GM23248 (cell line): ENCODE results near the gene GHR.

Source experiments
- EZH2 ChIP-seq: fragments of 200-600 bp; sonication (generic); IDR thresholded peaks from 2 replicates; pipeline ENCODE4 v1.6.1; 2018; ENCODE audit warnings: antibody characterized with exemption, mild to moderate bottlenecking; ENCODE audit not compliant: insufficient read depth, poor library complexity, severe bottlenecking
- EZH2phosphoT487 ChIP-seq: fragments of 200-600 bp; sonication (generic); IDR thresholded peaks from 2 replicates; pipeline ENCODE4 v1.6.1; 2018; ENCODE audit warnings: antibody characterized with exemption, moderate library complexity, mild to moderate bottlenecking, low read depth; ENCODE audit not compliant: insufficient read depth

- TF ChIP-seq EZH2 (no peak), EZH2phosphoT487 (no peak)
These were observed 471 bp upstream of the GHR start for GRCh38 chr5:42422656-42423280.
